Tibial artery (tissue), 4 donors: ENCODE measurements around the gene HPX.

Experiments used
- DNase-seq, 2 donors: peaks; one replicate each; pipeline ENCODE4 v3.0.0-alpha.2; 2019
- H3K27ac ChIP-seq, 2 donors: fragments of 200-600 bp; sonication (generic) in 1 of 2; 1 replicate in 1 of 2; 2 replicates in 1 of 2; pipeline ENCODE4 v1.5.1; 2018 to 2019; ENCODE audit warnings: mild to moderate bottlenecking in 1 of 2
- H3K27me3 ChIP-seq, 2 donors: fragments of 200-600 bp; sonication (generic) in 1 of 2; one replicate each; pipeline versions ENCODE4 v1.5.1 to v1.6.0; 2016 to 2019
- H3K36me3 ChIP-seq, 3 donors: fragments of 200-600 bp; sonication (generic) in 2 of 3; one replicate each; pipeline ENCODE4 v1.5.1; 2016 to 2019; ENCODE audit warnings: mild to moderate bottlenecking in 2 of 3
- H3K4me1 ChIP-seq, 4 donors: fragments of 200-600 bp; sonication (generic) in 2 of 4; 1 replicate in 3 of 4; 2 replicates in 1 of 4; pipeline ENCODE4 v1.5.1; 2016 to 2019
- H3K4me3 ChIP-seq, 2 donors: fragments of 200-600 bp; sonication (generic) in 1 of 2; 1 replicate in 1 of 2; 2 replicates in 1 of 2; pipeline ENCODE4 v1.5.1; 2018 to 2019; ENCODE audit warnings: mild to moderate bottlenecking in 2 of 2
- H3K9me3 ChIP-seq, 3 donors: fragments of 200-600 bp; sonication (generic) in 1 of 3; one replicate each; pipeline ENCODE4 v1.5.1; 2016 to 2019
- intact Hi-C: fragments of 100-400 bp; cut with DNase I; formaldehyde crosslinking; loops from one replicate; pipeline ENCODE4 v1.15.0; 2023; ENCODE audit warnings: low total_unique reads
- TF ChIP-seq, protein P1 (sequence below), 2 experiments: fragments of 200-600 bp in 1 of 2; fragments of 450-650 bp in 1 of 2; IDR thresholded peaks; one replicate each; pipeline ENCODE4 v1.5.1; 2017 to 2019; ENCODE audit warnings: antibody characterized with exemption in 2 of 2, mild to moderate bottlenecking in 1 of 2, moderate library complexity in 1 of 2

Gene HPX

DNA sequence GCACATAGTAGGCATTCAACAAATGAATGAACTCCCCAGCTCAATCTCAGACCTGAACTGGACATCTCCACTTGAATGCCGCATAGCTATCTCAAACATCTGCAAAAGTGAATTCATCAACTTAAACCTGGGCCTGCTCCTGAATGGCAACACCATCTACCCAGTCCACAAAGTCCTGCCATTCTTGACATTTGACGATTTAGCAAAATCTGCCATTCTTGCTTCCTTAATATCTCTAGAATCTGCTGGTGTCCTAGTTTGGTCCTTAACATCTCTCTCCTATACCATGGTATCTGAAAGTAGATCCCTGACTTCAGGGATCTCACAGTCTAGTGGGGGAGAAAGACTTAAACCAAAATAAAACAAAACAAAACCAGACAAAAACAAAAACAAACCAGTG is 12.4 kb upstream of the HPX start:
- TF ChIP-seq, protein P1, sequence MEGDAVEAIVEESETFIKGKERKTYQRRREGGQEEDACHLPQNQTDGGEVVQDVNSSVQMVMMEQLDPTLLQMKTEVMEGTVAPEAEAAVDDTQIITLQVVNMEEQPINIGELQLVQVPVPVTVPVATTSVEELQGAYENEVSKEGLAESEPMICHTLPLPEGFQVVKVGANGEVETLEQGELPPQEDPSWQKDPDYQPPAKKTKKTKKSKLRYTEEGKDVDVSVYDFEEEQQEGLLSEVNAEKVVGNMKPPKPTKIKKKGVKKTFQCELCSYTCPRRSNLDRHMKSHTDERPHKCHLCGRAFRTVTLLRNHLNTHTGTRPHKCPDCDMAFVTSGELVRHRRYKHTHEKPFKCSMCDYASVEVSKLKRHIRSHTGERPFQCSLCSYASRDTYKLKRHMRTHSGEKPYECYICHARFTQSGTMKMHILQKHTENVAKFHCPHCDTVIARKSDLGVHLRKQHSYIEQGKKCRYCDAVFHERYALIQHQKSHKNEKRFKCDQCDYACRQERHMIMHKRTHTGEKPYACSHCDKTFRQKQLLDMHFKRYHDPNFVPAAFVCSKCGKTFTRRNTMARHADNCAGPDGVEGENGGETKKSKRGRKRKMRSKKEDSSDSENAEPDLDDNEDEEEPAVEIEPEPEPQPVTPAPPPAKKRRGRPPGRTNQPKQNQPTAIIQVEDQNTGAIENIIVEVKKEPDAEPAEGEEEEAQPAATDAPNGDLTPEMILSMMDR (IDR thresholded peaks at IDR 0.05), result no peak
- DNase-seq, result no peak
- Histone ChIP-seq H3K9me3 (no peaks in the 10 kb centered on the region), H3K27me3 (no peaks in the 10 kb centered on the region), H3K4me1 (peaks cover 0 to 17% (median 12%) of the 10 kb centered on the region in 4 donors), H3K4me3 (no peak overlapping the region), H3K27ac (no peak overlapping the region), H3K36me3 (peaks cover 75 to 95% (median 80%) of the 10 kb centered on the region in 3 donors)
- intact Hi-C loops, result no loop called here

DNA sequence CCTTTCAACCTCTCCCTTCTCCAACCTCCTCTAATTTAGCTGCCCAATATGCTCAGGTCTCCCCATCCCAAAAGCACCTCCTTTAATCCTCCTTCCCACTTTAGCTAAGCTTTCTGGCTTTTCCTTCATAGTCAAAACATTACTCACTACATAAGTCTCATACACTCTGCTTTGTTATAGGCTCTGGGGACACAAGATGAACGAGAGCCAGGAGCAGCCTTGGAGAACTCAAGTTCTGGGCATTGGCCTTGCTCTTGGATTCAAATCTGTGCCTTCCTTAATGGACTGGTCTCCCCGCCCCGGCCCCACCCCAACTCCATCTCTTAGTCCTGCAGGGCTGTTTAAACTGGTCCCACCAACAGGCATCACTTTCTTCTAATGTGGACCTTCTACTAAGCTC is 11.4 kb upstream of the HPX start:
- TF ChIP-seq, protein P1 (IDR thresholded peaks at IDR 0.05), result no peak
- Histone ChIP-seq H3K36me3 (peaks cover 72 to 93% (median 74%) of the 10 kb centered on the region in 3 donors), H3K27me3 (no peaks in the 10 kb centered on the region), H3K4me3 (no peak overlapping the region), H3K27ac (peak overlapping the region; percentile 0 to 49), H3K4me1 (peaks cover 0 to 17% (median 12%) of the 10 kb centered on the region in 4 donors), H3K9me3 (no peaks in the 10 kb centered on the region)
- intact Hi-C loops, result no loop called here
- DNase-seq, result peak in 1 of 2 donors; percentile 72

DNA sequence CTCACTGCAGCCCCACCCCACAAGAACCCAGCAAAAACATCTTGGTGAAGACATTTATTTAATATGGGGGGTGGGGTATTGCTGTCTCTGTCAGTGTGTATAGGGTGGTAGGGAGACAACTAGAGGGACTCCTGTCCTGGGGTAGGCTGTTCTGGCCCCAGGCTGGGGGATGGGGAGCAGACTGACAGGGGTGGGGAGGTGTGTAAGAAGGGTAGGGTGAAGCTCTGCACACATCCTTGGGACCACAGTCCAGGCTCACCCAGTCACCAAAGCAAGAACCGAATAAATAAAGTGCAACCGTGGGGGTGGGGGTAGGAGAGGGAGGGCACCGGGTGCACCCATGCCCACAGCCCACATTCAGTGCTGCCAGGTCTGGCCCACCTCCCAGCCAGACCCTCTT is 7.8 kb upstream of the HPX start:
- H3K4me3 ChIP-seq, result no peak overlapping the region
- TF ChIP-seq, protein P1 (IDR thresholded peaks at IDR 0.05), result no peak
- H3K27me3 ChIP-seq, result no peaks in the 10 kb centered on the region
- intact Hi-C loops, result no loop called here
- H3K9me3 ChIP-seq, result no peaks in the 10 kb centered on the region
- DNase-seq, result no peak
- H3K27ac ChIP-seq, result no peak overlapping the region
- H3K4me1 ChIP-seq, result peaks cover 0 to 17% (median 12%) of the 10 kb centered on the region in 4 donors
- H3K36me3 ChIP-seq, result peaks cover 37 to 57% (median 43%) of the 10 kb centered on the region in 3 donors

GRCh38 chr11:6443269-6444003 is 2.6 kb upstream of the HPX start:
- intact Hi-C loops, result no loop called here
- H3K4me3 ChIP-seq, result no peak overlapping the region
- H3K36me3 ChIP-seq, result peaks cover 5 to 11% (median 11%) of the 10 kb centered on the region in 3 donors
- H3K9me3 ChIP-seq, result no peaks in the 10 kb centered on the region
- peak overlapping the region in 1 of 2 donors; percentile 57 for H3K27ac ChIP-seq
- H3K27me3 ChIP-seq, result no peaks in the 10 kb centered on the region
- H3K4me1 ChIP-seq, result peaks cover 0 to 22% (median 6%) of the 10 kb centered on the region in 4 donors
- TF ChIP-seq, protein P1 (IDR thresholded peaks at IDR 0.05), result peak; percentile 61 to 73
- peak; percentile 37 to 73 for DNase-seq

- Histone ChIP-seq H3K36me3 (peaks cover 0 to 3% (median under 1%) of the 10 kb centered on the region in 3 donors), H3K27ac (peak overlapping the region; percentile 49 to 57), H3K27me3 (no peaks in the 10 kb centered on the region), H3K4me3 (no peak overlapping the region), H3K4me1 (peaks cover 0 to 22% (median 6%) of the 10 kb centered on the region in 4 donors), H3K9me3 (no peaks in the 10 kb centered on the region)
- intact Hi-C loops, result no loop called here
- DNase-seq, result no peak
- TF ChIP-seq, protein P1 (IDR thresholded peaks at IDR 0.05), result no peak
Measured at GRCh38 chr11:6442441-6442840, 1.7 kb upstream of the HPX start.
